ENCODE data around the gene PCID2.

The PCID2 gene

DNA sequence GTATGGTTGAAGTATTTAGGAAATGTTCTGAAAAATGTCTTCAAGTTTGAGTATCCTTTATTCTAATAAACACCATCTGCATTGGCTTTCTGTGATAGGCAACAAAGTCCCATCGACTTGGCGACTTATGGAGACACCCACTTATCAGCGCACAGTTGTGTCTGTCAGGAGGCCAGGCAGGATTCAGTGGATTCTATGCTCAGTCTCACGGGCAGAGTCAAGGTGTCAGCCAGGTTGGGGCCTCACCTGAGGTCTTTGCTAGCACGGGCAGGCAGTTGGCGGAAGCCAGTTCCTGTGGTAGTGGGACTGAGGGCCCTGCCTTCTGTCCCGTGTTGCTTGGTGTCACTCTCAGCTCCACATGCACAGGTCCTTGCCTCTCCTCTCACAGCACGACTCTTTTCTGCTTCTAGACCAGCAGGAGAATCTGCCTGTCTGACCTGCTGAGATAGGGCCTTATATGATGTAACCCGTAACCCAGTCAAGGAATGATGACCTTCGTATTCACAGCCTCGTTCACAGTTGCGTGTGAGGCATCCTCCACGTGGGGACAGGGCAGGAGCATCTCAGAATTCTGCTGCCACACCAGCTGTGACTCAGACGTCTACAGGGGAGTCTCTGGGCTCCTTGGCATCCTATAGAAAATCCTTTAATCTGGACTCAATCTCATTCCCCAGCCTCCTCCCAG lies 10.9 kb upstream of the PCID2 start:
- peak; percentile 55 for DNase-seq

DNA sequence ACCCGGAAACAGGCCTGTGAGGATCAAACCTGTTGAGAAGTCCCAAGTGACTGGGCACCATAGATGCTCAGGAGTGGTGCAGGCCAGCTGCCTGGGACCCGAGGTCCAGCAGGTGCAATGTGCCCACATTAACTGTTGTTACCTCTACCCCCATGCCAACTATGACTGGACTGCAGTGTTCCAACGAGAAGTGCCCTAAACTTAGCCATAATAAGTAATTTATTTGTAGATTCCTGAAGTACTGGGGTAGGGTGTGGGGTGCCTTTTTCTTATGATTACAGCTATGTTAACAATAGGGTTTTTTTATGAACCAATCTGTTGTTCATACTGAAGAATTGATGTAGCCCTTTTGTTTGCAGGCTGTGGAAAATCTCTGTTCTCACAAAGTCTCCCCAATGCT lies 10.1 kb upstream of the PCID2 start:
- DNase-seq = no peak

GRCh38 chr13:113216254-113217048 lies 8.0 kb upstream of the PCID2 start:
- DNase-seq = peak; percentile 34

GRCh38 chr13:113211774-113212173 lies 3.3 kb upstream of the PCID2 start:
- peak; percentile 61 for DNase-seq

- DNase-seq = peak; percentile 30
Measured at GRCh38 chr13:113210833-113211232, 2.4 kb upstream of the PCID2 start.

- DNase-seq = peak; percentile 69
Measured at GRCh38 chr13:113209759-113210421, 1.4 kb upstream of the PCID2 start.

- peak; percentile 72 for DNase-seq
Measured at GRCh38 chr13:113209336-113209758, 878 bp upstream of the PCID2 start, which contains the start of gene CUL4A. TSS of gene CUL4A (plus strand) at chr13:113209613. CDS start at chr13:113209628, 15 bp downstream.

GRCh38 chr13:113207890-113208420 lies 514 bp downstream of the PCID2 start:
- DNase-seq = peak; percentile 59

DNA sequence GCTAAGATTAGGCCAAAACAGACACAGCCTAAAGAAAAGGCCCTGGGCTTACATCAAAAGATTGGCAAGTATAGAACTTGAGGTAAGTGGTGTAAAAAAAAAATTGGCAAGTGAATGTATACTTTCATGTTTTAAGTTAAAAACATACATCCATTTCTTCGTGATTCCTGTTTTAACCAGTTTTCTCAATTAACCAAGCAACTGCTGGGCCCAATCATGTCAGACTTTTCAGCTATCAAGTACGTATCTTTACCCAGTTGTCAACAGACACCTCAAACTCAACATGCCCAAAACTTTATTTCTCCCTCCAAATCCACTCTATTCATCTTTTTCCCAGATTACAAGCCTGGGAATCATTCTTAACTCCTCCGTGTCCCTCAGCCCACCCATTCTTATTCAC lies 1.0 kb downstream of the PCID2 start:
- DNase-seq = peak; percentile 46

GRCh38 chr13:113205428-113205931 lies 3.0 kb downstream of the PCID2 start:
- peak; percentile 12 for DNase-seq

GRCh38 chr13:113204378-113204734 lies 4.1 kb downstream of the PCID2 start:
- DNase-seq = no peak

DNA sequence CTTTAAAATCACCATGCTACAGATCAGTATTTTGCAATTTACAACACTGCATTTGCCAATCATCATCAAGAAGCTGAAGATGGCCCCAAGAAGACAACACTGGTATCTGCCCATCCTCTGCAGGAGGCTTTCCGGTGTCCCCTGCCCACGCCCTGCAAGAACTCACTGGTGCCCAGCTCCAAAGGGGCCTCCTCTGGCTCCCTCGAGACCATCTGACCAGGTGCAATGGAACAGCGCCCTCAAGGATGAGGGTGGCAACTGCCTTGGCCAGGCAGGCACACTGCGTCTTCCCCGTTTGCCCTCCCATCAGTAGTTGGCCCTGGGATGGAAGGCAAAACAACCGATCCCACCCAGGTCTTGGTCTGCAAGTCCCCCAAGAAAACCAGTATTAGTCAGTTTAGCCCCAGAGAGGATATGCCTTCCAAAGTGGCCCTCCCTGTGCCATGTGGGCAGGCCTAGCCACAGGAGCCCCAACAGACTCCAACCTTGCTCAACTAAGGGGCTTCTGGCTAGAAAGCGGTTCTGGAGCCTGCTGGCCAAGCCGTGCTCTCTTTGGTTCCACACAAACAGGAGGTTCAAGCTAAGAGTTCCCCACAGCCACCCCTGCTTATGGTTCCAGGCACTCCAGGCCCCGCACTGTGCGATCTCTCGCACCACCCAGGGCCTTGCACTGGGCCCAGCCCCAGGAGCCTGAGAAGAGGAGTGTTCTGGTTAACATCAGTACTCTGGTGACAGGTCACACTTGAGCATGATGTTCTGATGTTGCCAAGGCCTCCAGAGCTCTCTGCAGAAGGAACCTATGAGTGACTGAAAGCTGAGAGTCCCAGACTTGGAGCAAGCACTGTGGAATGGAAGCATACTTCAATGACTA lies 4.7 kb downstream of the PCID2 start:
- no peak for DNase-seq

- no peak for DNase-seq
Measured at GRCh38 chr13:113202912-113203311, 5.6 kb downstream of the PCID2 start.

GRCh38 chr13:113201815-113202214 lies 6.7 kb downstream of the PCID2 start:
- DNase-seq = no peak

- DNase-seq = no peak
Measured at GRCh38 chr13:113196970-113197737, 11.3 kb downstream of the PCID2 start.

DNA sequence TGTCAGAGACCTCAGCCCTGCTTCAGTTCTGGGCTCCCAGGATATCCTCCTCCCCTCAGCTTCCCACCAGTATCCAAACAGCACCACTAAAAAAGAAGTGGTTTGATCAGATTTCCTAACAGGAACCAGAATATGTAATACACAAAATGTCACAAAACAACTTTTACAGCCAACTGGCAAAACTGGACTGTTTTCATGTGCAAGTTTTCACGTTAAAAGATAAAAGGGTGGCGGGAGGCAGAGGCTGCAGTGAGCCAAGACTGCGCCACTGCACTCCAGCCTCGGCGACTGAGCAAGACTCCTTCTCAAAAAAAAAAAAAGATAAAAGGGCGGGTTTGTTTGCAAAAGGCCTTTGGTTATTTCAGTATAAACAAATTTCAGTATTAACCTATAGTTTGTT lies 13.1 kb downstream of the PCID2 start:
- no peak for DNase-seq

GRCh38 chr13:113192902-113193301 lies 15.6 kb downstream of the PCID2 start:
- DNase-seq = no peak

GRCh38 chr13:113192279-113192678 lies 16.2 kb downstream of the PCID2 start:
- no peak for DNase-seq

DNA sequence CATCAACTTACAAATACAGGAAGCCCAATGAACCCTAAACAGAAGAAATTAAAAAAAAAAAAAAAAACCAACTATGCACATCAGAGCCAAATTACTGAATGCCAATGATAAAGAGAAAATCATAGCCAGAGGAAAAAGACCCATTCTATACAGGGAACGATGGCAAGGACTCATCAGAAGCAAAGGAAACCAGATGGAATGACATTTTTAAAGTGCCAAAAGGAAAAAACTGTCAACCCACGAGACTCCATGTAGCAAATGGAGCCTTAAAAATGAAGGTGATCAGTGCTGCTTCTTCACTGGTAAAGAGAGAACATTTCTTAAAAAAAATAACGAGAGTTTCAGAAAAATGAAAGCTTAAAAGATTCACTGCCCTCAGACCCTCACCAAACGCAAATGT lies 18.3 kb downstream of the PCID2 start:
- no peak for DNase-seq

DNA sequence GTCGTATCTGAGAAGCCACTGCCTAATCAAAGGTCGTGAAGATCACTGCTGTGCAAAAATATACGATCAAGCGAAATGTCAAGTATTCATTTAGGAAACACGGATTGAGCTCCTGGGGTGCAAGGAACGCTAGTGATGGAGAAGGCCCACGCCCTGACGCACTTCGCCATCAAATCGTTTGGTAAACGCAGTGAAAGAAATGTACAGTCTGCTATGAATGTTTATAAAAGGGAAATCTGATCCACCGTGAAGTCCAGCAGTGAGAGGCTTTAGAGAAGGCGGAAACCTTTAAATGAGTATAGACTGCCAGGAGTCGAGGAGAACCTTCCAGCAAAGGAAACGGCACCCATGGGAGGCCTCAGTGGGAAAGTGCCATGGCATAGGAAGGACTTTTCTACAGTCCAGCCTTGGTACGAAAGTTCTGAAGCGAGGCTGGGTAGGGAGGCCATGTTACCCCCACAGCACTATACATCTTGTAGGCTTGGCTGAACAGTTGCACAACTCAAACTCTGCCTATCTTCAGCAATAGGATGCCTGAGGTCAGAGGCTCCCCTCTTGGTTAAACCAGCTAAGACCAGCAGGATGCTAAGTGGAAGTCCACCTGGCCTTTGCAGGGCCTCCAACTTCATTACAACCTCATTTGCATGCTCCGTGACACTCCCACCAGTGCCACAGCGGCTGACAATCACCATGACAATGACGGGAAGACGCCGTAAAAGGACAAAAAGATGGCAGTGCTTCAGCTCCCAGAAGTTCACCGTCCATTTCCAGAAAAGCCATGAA lies 20.4 kb downstream of the PCID2 start:
- DNase-seq = no peak

- DNase-seq = peak; percentile 87
Measured at GRCh38 chr13:113187263-113187669, 21.2 kb downstream of the PCID2 start.

Measured in hematopoietic multipotent progenitor cell treated with erythropoietin and hydrocortisone succinate and interleukin-3 and kit ligand, for 8 days (in vitro differentiated cells).